AG04450 (cell line): ENCODE data around the gene GRIN1. TPM values are rescaled to one million over a fixed set of nuclear protein-coding genes. Genes with fewer than 3 reads are reported as not detected.

Experiments
- CTCF ChIA-PET: fragments of 300-600, 350-600 bp; formaldehyde crosslinking; extraction: SDS; loops from one replicate; lab custom pipeline; 2022; ENCODE audit warnings: antibody characterized with exemption, inconsistent platforms; lab: Charles Lee
- POLR2A ChIA-PET: fragments of 350-600 bp; formaldehyde crosslinking; extraction: SDS; loops from one replicate; lab custom pipeline; 2021; ENCODE audit warnings: antibody characterized with exemption, inconsistent platforms; lab: Yijun Ruan, JAX
- DNase-seq: peaks from one replicate; pipeline ENCODE4 v3.0.0-alpha.2; 2011; ENCODE audit warnings: low read depth, low spot score
- H3K27ac ChIP-seq: one replicate; pipeline ENCODE4 v1.5.1; 2012; ENCODE audit warnings: low read depth, low read length, control low read depth
- H3K27me3 ChIP-seq: one replicate; pipeline ENCODE4 v1.6.0; 2012; ENCODE audit warnings: low read length; ENCODE audit not compliant: control insufficient read depth, insufficient read depth
- H3K4me3 ChIP-seq: 2 replicates; pipeline ENCODE4 v1.5.1; 2011; ENCODE audit warnings: mild to moderate bottlenecking, low read depth, low read length, control low read depth
- H3K9me3 ChIP-seq: 2 replicates; pipeline ENCODE4 v1.5.1; 2012; ENCODE audit warnings: low read length; ENCODE audit not compliant: control insufficient read depth, insufficient read depth
- polyA plus RNA-seq: library from polyadenylated mRNA; depleted of rRNA; stranded (reverse); fragments of >200 nt; gene quantifications from 2 replicates; pipeline ENCODE4 v1.2.3, GENCODE V29; 2011
- TF ChIP-seq, protein P1 (sequence below): IDR thresholded peaks from 2 replicates; pipeline ENCODE4 v1.5.1; 2011; ENCODE audit warnings: low read depth, low read length, control low read depth, inconsistent platforms

Gene GRIN1
- polyA plus RNA-seq, 1 experiment: not detected

DNA sequence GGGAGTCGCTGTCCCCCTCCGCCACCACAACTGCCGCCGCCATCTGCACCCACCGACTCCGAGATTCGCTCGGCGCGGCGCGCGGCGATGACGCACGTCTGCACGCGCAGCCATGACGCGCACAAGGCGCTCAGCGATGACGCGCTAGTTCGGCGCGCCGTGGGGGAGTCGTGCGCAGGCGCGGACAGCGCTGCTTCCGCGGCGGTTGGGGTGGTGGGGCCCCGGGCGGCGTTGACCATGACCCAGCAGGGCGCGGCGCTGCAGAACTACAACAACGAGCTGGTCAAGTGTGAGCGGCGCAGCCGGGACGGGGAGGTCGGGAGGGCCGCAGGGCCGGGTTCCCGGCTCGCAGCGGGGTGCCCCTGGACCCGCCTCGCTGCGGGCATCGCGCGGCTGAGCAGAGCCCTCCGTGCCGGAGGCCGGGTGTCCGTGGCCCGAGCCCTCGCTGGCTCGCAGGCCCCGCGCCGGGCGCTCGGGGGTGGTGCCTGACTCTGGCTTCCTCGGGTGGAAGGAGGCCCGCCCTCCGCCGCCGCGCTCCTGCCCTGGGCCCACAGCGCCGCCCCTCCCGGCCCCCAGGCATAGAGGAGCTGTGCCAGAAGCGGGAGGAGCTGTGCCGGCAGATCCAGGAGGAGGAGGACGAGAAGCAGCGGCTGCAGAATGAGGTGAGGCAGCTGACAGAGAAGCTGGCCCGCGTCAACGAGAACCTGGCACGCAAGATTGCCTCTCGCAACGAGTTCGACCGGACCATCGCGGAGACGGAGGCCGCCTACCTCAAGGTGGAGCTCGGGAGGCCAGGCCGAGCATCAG, 49.7 kb downstream of the GRIN1 start, which contains the start of the genes ANAPC2 and SSNA1:
Gene ANAPC2, minus strand, starts transcription at position 71 of the 807 bp plus-strand sequence. Its CDS starts 28 bp downstream, at position 43.
Gene SSNA1, plus strand, starts transcription at position 187 of the 807 bp plus-strand sequence. Its CDS starts 51 bp downstream, at position 238.
- Histone ChIP-seq H3K27ac (peak within 1 kb of the TSS; percentile 96), H3K27me3 (no peaks in the 10 kb centered on the region), H3K4me3 (peak within 1 kb of the TSS; percentile 94), H3K9me3 (no peaks in the 10 kb centered on the region; the same call in 1 of the 2 replicates)
- TF ChIP-seq, protein P1, sequence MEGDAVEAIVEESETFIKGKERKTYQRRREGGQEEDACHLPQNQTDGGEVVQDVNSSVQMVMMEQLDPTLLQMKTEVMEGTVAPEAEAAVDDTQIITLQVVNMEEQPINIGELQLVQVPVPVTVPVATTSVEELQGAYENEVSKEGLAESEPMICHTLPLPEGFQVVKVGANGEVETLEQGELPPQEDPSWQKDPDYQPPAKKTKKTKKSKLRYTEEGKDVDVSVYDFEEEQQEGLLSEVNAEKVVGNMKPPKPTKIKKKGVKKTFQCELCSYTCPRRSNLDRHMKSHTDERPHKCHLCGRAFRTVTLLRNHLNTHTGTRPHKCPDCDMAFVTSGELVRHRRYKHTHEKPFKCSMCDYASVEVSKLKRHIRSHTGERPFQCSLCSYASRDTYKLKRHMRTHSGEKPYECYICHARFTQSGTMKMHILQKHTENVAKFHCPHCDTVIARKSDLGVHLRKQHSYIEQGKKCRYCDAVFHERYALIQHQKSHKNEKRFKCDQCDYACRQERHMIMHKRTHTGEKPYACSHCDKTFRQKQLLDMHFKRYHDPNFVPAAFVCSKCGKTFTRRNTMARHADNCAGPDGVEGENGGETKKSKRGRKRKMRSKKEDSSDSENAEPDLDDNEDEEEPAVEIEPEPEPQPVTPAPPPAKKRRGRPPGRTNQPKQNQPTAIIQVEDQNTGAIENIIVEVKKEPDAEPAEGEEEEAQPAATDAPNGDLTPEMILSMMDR: peak; percentile 58
- CTCF ChIA-PET: interaction anchor here (0.5 to 3.7 kb wide), 10 partner anchors 9 to 70 kb away, joined by 3 to 17 read pairs (median 6); partner anchors contain the start of genes RNF224 and TPRN
- POLR2A ChIA-PET: interaction anchor here (0.5 to 3.2 kb wide), 24 partner anchors 8 to 305 kb away, joined by 3 to 38 read pairs (median 5); partner anchors contain the start of genes EXD3, MAN1B1, NDOR1 and NELFB
- peak; percentile 81 for DNase-seq

- peak overlapping the region; percentile 96 for H3K27ac ChIP-seq
- no peaks in the 10 kb centered on the region; the same call in 1 of the 2 replicates for H3K9me3 ChIP-seq
- ChIA-PET POLR2A (interaction anchor here (0.5 to 3.2 kb wide), 24 partner anchors 9 to 306 kb away, joined by 3 to 38 read pairs (median 5); partner anchors contain the start of genes EXD3, MAN1B1, NDOR1 and NELFB), CTCF (interaction anchor here (0.5 to 3.7 kb wide), 10 partner anchors 8 to 71 kb away, joined by 3 to 17 read pairs (median 6); partner anchors contain the start of genes RNF224 and TPRN)
- no peaks in the 10 kb centered on the region for H3K27me3 ChIP-seq
- H3K4me3 ChIP-seq: peak overlapping the region; percentile 94
- TF ChIP-seq, protein P1: no peak
- no peak for DNase-seq
Measured at GRCh38 chr9:137189297-137190295, 50.6 kb downstream of the GRIN1 start.

GRCh38 chr9:137190315-137190856, 51.4 kb downstream of the GRIN1 start:
- POLR2A ChIA-PET: interaction anchor here (3.2 kb wide), 1 partner anchor 10 kb away, joined by 38 read pairs; the partner anchor contains the start of gene TPRN

GRCh38 chr9:137191245-137191644, 52.3 kb downstream of the GRIN1 start:
- ChIA-PET CTCF (no interaction called here), POLR2A (no interaction called here)
- no peak overlapping the region for H3K27ac ChIP-seq

More at GRCh38 chr9:137190315-137190856, 51.4 kb downstream of the GRIN1 start:
- no peaks in the 10 kb centered on the region for H3K27me3 ChIP-seq
- no peak overlapping the region for H3K27ac ChIP-seq
- CTCF ChIA-PET: interaction anchor here (1.7 to 3.7 kb wide), 2 partner anchors 14 to 46 kb away, joined by 8 to 17 read pairs; no protein-coding TSS in a partner anchor
- H3K9me3 ChIP-seq: no peaks in the 10 kb centered on the region; the same call in 1 of the 2 replicates
- TF ChIP-seq, protein P1: no peak
- H3K4me3 ChIP-seq: no peak overlapping the region
- no peak for DNase-seq

More at GRCh38 chr9:137191245-137191644, 52.3 kb downstream of the GRIN1 start:
- H3K27me3 ChIP-seq: no peaks in the 10 kb centered on the region
- TF ChIP-seq, protein P1: no peak
- DNase-seq: no peak
- H3K9me3 ChIP-seq: no peaks in the 10 kb centered on the region; the same call in 1 of the 2 replicates
- no peak overlapping the region for H3K4me3 ChIP-seq
